Activated naive CD4-positive, alpha-beta T cell treated with anti-CD3 and anti-CD28 coated beads, Interleukin-2, amount 50 U/mL, for 16 hours (primary cell): ENCODE measurements around the gene PKD2.
A peak's percentile ranks its signal among the peaks of the same experiment; 100 is the strongest.
"Not testable (repeated sequence)": the region's sequence is repeated elsewhere in the genome, so short reads cannot be mapped to it uniquely, and the experiment has no call there.

Source experiments
- DNase-seq: peaks from one replicate; pipeline ENCODE4 v3.0.0-alpha.2; 2020

Gene PKD2

GRCh38 chr4:87989765-87990164 is 17.7 kb upstream of the PKD2 start:
- DNase-seq: no peak

GRCh38 chr4:87995435-87995834 is 12.0 kb upstream of the PKD2 start:
- DNase-seq: no peak

GRCh38 chr4:87999191-87999691 is 8.2 kb upstream of the PKD2 start:
- not testable (repeated sequence) for DNase-seq

DNA sequence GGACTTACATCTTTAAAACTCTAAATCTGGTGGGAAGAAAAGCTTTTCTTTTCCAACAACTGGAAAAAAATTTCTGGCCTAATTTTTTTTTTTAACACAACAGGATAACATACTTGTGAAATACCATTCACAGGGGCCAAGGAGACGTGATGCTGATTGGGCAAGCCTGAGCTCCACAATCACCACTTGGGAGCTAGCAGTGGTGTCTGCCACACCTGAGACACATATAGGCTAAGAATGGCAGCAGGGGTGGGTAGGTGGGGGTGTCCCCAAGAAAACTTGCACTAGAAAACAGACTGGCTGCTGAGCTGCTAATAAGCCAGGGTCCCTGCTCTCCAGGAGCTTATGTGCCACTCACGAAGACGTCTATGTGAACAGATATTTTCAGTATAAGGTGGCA is 5.6 kb upstream of the PKD2 start:
- DNase-seq: no peak

DNA sequence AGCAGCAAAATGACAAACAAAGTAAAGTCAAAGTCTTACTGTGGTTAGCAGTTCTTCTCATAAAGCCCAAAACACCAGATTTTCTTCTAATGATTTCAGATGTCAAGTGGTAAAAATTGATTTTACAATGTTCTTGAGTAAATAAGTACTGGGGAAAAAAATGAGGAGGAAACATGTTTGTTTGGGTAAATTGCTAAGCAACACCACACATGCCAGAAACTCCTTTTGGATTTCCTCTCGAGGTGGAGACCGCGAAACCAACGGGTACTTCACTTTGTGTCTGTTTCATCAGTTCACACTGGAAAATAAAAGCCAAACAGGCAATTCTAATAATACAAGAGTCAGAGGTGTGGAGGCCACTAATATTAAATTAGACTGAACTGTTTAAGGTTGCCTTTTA is 4.6 kb upstream of the PKD2 start:
- DNase-seq: no peak

DNA sequence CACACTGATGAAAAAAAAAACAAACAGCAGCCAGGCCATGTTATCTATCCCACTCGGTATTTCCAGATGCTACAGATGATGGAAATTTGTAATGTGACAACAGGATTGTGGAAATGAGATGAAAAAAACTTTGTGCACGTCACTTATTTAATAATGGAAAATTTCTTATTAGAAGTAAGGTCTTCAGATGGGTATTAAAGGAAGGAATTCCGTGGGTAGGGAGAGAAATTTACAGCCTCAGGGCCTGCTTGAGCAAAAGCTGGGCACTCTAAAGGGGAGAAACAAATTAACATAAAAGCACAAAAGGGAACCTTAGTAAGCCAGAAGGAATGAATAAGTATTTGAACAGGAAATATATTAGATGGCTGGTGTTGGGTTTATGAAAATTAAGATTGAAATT is 4.2 kb upstream of the PKD2 start:
- no peak for DNase-seq

DNA sequence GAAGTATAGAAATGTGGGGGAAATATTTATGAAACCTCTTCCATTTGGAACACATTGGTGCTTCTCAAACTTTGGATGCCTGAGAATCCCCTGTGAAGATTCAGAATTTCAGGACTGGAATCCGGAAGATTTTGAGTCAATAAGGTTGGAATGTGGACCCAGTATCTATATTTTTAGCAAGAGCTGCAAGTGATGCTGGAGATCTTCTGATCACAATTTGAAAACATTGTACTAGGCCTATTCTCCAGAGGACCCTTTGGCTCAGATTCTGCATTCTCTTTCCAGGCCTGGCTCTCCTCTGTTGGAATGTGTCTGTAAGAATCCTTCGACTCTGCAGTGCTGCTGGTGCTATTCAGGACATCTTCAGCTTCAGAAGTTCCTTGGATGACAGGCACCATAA is 2.4 kb upstream of the PKD2 start:
- DNase-seq: no peak

DNA sequence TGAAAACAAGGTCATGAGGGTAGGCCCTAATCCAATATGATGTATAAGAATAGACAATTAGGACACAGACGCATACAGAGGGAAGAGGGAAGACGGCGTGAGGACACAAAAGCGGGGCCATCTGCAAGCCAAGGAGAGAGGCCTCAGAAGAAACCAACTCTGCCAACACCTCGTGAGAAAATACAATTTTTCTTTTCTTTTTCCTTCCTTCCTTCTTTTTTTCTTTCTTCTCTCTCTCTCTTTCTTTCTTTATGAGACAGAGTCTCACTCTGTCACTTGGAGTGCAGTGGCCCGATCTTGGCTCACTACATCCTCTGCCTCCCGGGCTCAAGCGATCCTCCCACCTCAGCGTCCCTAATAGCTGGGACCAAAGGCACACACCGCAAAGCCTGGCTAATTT is 1.5 kb upstream of the PKD2 start:
- no peak for DNase-seq

- no peak for DNase-seq
Measured at GRCh38 chr4:88006956-88007303, 505 bp upstream of the PKD2 start.

DNA sequence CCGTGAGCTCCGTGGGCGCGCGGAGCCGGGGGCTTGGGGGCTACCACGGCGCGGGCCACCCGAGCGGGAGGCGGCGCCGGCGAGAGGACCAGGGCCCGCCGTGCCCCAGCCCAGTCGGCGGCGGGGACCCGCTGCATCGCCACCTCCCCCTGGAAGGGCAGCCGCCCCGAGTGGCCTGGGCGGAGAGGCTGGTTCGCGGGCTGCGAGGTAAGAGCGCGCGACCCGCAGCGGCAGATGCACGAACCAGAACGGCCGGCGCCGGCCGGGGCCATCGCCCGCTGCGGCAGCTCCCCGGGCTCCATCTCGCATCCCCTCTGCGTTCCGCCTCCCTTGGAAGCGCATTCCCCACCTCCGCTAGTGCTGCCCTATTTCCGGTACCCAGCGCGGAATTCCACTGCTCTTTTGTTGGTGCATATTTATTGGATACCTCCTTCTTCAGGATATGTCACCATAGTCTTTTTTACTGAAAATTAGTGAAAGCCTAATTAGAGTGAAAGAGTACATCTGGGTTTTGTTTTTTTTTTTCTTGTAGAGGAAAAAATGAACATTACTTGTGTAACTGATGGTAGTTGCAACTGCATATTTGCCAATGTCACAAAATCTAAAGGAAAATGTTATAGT is 797 bp downstream of the PKD2 start:
- DNase-seq: peak; percentile 17

- DNase-seq: no peak
Measured at GRCh38 chr4:88008743-88009171, 1.3 kb downstream of the PKD2 start.

DNA sequence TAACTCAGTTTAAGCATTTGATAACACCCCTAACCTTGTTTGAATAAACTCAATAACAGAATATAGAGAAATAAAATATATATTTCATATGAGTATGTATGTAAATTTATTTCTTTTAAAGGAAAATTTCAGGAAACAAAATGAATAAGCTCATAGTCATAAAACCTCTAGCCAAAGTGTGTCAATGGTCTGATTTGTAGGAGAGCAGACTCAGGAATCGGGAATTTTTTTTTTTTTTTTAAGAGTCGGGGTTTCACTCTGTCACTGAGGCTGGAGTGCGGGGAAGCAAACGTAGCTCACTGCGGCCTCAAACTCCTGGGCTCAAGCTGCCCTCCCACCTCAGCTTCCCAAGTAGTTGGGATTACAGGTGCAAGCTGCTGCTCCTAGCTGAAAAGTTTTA is 2.4 kb downstream of the PKD2 start:
- DNase-seq: no peak

- DNase-seq: no peak
Measured at GRCh38 chr4:88010966-88011365, 3.5 kb downstream of the PKD2 start.

DNA sequence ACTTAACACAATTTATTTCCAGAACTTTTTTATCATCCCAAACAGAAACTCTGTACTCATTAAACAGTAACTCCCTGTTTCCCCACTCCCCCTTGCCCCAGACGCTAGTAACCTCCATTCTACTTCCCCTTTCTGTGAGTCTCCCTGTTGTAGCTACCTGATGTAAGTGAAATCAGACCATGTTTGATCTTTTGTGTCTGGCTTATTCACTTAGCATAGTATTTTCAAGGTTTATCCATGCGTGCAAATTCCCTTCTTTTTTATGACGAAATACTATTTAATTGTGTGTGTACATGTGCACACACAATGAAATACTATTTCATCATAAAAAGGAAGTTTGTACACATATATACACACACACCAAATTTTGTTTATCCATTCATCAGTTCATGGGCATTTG is 5.2 kb downstream of the PKD2 start:
- no peak for DNase-seq

DNA sequence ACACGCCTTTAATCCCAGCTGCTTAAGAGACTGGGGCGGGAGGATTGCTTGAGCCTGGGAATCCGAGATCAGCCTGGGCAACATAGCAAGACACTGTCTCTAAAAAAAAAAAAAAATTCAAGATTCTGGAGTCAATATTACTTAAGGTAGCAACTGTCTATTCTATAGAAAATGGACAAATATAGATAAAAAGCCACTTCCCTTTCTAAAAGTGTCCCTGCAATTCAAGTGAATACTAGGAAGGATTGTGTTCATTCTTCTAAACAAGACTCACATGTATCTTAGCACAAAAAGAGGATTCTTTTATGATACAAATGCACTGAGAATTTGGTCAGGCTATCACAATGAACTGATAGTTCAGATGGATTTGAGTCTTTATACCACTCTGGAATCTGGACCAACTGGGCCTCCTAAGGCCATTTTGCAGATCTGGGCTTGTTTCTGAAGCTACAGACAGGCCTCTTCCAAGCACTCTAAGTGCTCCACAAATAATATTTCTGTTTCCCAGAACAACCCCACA is 7.0 kb downstream of the PKD2 start:
- DNase-seq: no peak

GRCh38 chr4:88015659-88016295 is 8.3 kb downstream of the PKD2 start:
- DNase-seq: no peak

- DNase-seq: no peak
Measured at GRCh38 chr4:88017516-88018297, 10.3 kb downstream of the PKD2 start.

GRCh38 chr4:88018466-88018865 is 11.0 kb downstream of the PKD2 start:
- DNase-seq: no peak

DNA sequence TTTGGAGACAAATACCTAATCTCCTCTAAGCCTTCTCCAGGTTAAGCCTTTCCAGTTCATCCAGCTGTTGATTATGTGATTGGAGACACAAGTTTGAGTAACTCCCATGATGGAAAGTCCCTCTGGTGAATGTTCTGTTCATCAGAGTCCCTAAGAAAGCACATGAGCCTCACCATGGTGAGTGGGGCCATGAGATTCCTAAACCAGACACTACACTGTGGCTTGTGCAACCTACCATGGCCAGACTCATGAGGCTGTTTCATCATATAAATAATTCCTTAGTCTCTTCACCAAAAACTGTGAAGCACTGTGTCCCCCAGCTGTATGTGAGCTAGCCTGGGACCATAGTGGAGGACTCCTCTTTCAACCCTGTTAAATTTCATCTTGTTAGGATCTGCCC is 14.4 kb downstream of the PKD2 start:
- DNase-seq: no peak

GRCh38 chr4:88022289-88022688 is 14.9 kb downstream of the PKD2 start:
- no peak for DNase-seq

DNA sequence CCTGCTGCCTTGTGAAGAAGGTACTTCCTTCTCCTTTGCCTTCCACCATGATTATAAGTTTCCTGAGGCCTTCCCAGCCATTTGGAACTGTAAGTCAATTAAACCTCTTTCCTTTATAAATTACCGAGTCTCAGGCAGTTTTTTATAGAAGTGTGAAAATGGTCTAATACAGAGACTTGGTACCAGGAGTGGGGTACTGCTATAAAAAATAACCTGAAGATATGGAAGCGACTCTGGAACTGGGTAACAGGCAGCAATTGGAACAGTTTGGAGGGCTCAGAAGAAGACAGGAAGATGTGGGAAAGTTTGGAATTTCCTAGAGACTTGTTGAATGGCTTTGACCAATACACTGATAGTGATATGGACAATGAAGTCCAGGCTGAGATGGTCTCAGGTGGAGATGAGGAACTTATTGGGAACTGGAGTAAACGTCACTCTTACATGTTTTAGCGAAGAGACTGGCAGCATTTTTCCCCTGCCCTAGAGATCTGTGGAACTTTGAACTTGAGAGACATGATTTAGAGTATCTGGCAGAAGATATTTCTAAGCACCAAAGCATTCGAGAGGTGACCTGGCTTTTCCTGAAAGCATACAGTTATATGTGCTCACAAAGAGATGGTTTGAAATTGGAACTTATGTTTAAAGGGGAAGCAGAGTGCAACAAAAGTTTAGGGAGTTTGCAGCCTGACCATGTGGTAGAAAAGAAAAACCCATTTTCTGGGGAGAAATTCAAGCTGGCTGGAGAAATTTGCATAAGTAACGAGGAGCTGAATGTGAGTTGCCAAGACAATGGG is 18.6 kb downstream of the PKD2 start:
- not testable (repeated sequence) for DNase-seq

- DNase-seq: no peak
Measured at GRCh38 chr4:88027611-88028608, 20.5 kb downstream of the PKD2 start.
